Neural progenitor cell (in vitro differentiated cells): ENCODE measurements around the gene RNF125. TPM values are rescaled to one million over a fixed set of nuclear protein-coding genes. Genes with fewer than 3 reads are reported as not detected.

Experiments used
- DNase-seq: peaks from one replicate; pipeline ENCODE4 v3.0.0-alpha.2; 2016; ENCODE audit warnings: low spot score
- H2AFZ ChIP-seq: fragments of 200-600 bp; sonication (generic); replicated peaks from 2 replicates; pipeline ENCODE4 v1.6.1; 2016; ENCODE audit warnings: antibody characterized with exemption
- H3F3A ChIP-seq: fragments of 200-600 bp; sonication (generic); 2 replicates; pipeline ENCODE4 v1.6.1; 2016; ENCODE audit warnings: antibody characterized with exemption, low read depth
- H3K27ac ChIP-seq: fragments of 200-600 bp; sonication (generic); 2 replicates; pipeline ENCODE4 v1.5.1; 2016; ENCODE audit warnings: mild to moderate bottlenecking
- H3K27me3 ChIP-seq: fragments of 200-600 bp; sonication (generic); 2 replicates; pipeline ENCODE4 v1.6.1; 2016; ENCODE audit warnings: mild to moderate bottlenecking, moderate library complexity
- H3K36me3 ChIP-seq: fragments of 200-600 bp; sonication (generic); 2 replicates; pipeline ENCODE4 v1.5.1; 2016
- H3K4me1 ChIP-seq: fragments of 200-600 bp; sonication (generic); 2 replicates; pipeline ENCODE4 v1.6.1; 2016; ENCODE audit warnings: mixed run types
- H3K4me2 ChIP-seq: fragments of 200-600 bp; sonication (generic); 2 replicates; pipeline ENCODE4 v1.6.1; 2016
- H3K4me3 ChIP-seq: fragments of 200-600 bp; sonication (generic); 2 replicates; pipeline ENCODE4 v1.5.1; 2016
- H3K79me2 ChIP-seq: fragments of 200-600 bp; sonication (generic); 2 replicates; pipeline ENCODE4 v1.6.1; 2016; ENCODE audit warnings: low read depth
- H3K9ac ChIP-seq: fragments of 200-600 bp; sonication (generic); 2 replicates; pipeline ENCODE4 v1.6.1; 2016
- H3K9me3 ChIP-seq: fragments of 200-600 bp; sonication (generic); 2 replicates; pipeline ENCODE4 v1.5.1; 2016; ENCODE audit warnings: low read depth
- H4K20me1 ChIP-seq: fragments of 200-600 bp; sonication (generic); 2 replicates; pipeline ENCODE4 v1.6.1; 2016; ENCODE audit warnings: low read depth
- H3K27ac Mint-ChIP-seq: 3 replicates; pipeline ENCODE4 v1.8.0; 2021; ENCODE audit warnings: mixed read lengths
- H3K27me3 Mint-ChIP-seq: 2 replicates; pipeline ENCODE4 v1.8.0; 2022; ENCODE audit warnings: low read depth, mild to moderate bottlenecking, inconsistent platforms, moderate library complexity, mixed read lengths; ENCODE audit not compliant: insufficient read depth
- H3K36me3 Mint-ChIP-seq: 3 replicates; pipeline ENCODE4 v1.8.0; 2021; ENCODE audit warnings: mixed read lengths
- H3K4me1 Mint-ChIP-seq: 3 replicates; pipeline ENCODE4 v1.8.0; 2021; ENCODE audit warnings: mixed read lengths
- H3K4me3 Mint-ChIP-seq: 3 replicates; pipeline ENCODE4 v1.8.0; 2021; ENCODE audit warnings: mild to moderate bottlenecking, moderate library complexity, mixed read lengths
- H3K9me3 Mint-ChIP-seq: 3 replicates; pipeline ENCODE4 v1.8.0; 2020; ENCODE audit warnings: mixed read lengths
- CTCF ChIP-seq: fragments of 200-600 bp; sonication (generic); IDR thresholded peaks from 2 replicates; pipeline ENCODE4 v1.5.1; 2017; ENCODE audit warnings: antibody characterized with exemption, mild to moderate bottlenecking
- EZH2 ChIP-seq: fragments of 200-600 bp; sonication (generic); IDR thresholded peaks from 2 replicates; pipeline ENCODE4 v1.6.1; 2017; ENCODE audit warnings: antibody characterized with exemption, mild to moderate bottlenecking, moderate library complexity
- EZH2phosphoT487 ChIP-seq: fragments of 200-600 bp; sonication (generic); IDR thresholded peaks from 2 replicates; pipeline ENCODE4 v1.6.1; 2017; ENCODE audit warnings: antibody characterized with exemption
- total RNA-seq: library from RNA; depleted of rRNA; stranded (reverse); fragments of >200 nt; gene quantifications from 2 replicates; pipeline ENCODE4 v1.2.3, GENCODE V29; 2015; ENCODE audit warnings: low replicate concordance

The RNF125 gene
- total RNA-seq, 1 donor from 2014 or later = 10.2 TPM

- H3K9me3 Mint-ChIP-seq = no peaks in the 10 kb centered on the region
- no peak overlapping the region for H3K4me3 Mint-ChIP-seq
- peaks cover 3% of the 10 kb centered on the region for H3K27me3 Mint-ChIP-seq
- no peak for DNase-seq
- Histone ChIP-seq H3K79me2 (peaks cover 98% of the 10 kb centered on the region), H3K27me3 (no peaks in the 10 kb centered on the region), H3K9ac (no peak overlapping the region), H2AFZ (no peak overlapping the region), H3K4me2 (no peak overlapping the region), H3F3A (no peaks in the 10 kb centered on the region), H4K20me1 (peaks cover 48% of the 10 kb centered on the region), H3K27ac (no peak overlapping the region), H3K4me3 (no peak overlapping the region), H3K4me1 (no peaks in the 10 kb centered on the region), H3K9me3 (no peaks in the 10 kb centered on the region), H3K36me3 (peaks cover 8% of the 10 kb centered on the region)
- TF ChIP-seq EZH2phosphoT487 = no peak
- no peak for TF ChIP-seq EZH2
- TF ChIP-seq CTCF = no peak
- peaks cover 28% of the 10 kb centered on the region for H3K36me3 Mint-ChIP-seq
- no peak overlapping the region for H3K27ac Mint-ChIP-seq
- no peaks in the 10 kb centered on the region for H3K4me1 Mint-ChIP-seq
Measured at GRCh38 chr18:32111706-32112105, 93.1 kb downstream of the RNF125 start.

- H3K9ac ChIP-seq = no peak overlapping the region
- H3K27ac ChIP-seq = no peak overlapping the region
- Mint-ChIP-seq H3K9me3 (no peaks in the 10 kb centered on the region), H3K27me3 (peaks cover 3% of the 10 kb centered on the region), H3K4me1 (no peaks in the 10 kb centered on the region), H3K4me3 (no peak overlapping the region), H3K36me3 (peaks cover 35% of the 10 kb centered on the region), H3K27ac (no peak overlapping the region)
- no peak overlapping the region for H2AFZ ChIP-seq
- H3K4me1 ChIP-seq = no peaks in the 10 kb centered on the region
- H3F3A ChIP-seq = no peaks in the 10 kb centered on the region
- no peak for DNase-seq
- H3K36me3 ChIP-seq = peaks cover 8% of the 10 kb centered on the region
- H3K27me3 ChIP-seq = no peaks in the 10 kb centered on the region
- H3K79me2 ChIP-seq = peaks cover 91% of the 10 kb centered on the region
- H3K4me3 ChIP-seq = no peak overlapping the region
- H3K9me3 ChIP-seq = no peaks in the 10 kb centered on the region
- peaks cover 46% of the 10 kb centered on the region for H4K20me1 ChIP-seq
- TF ChIP-seq CTCF = no peak
- no peak for TF ChIP-seq EZH2
- TF ChIP-seq EZH2phosphoT487 = no peak
- H3K4me2 ChIP-seq = no peak overlapping the region
Measured at GRCh38 chr18:32112826-32113225, 94.2 kb downstream of the RNF125 start.

GRCh38 chr18:32114293-32114942 is 95.8 kb downstream of the RNF125 start:
- peaks cover 86% of the 10 kb centered on the region for H3K79me2 ChIP-seq

More at GRCh38 chr18:32114293-32114942, 95.8 kb downstream of the RNF125 start:
- H3K9me3 ChIP-seq = no peaks in the 10 kb centered on the region
- no peaks in the 10 kb centered on the region for H3F3A ChIP-seq
- no peaks in the 10 kb centered on the region for H3K4me1 ChIP-seq
- Mint-ChIP-seq H3K36me3 (peaks cover 35% of the 10 kb centered on the region), H3K4me3 (no peak overlapping the region), H3K9me3 (no peaks in the 10 kb centered on the region), H3K4me1 (no peaks in the 10 kb centered on the region), H3K27ac (no peak overlapping the region), H3K27me3 (no peaks in the 10 kb centered on the region)
- H4K20me1 ChIP-seq = peaks cover 30% of the 10 kb centered on the region
- H3K27ac ChIP-seq = no peak overlapping the region
- no peak overlapping the region for H3K4me2 ChIP-seq
- peaks cover 8% of the 10 kb centered on the region for H3K36me3 ChIP-seq
- DNase-seq = no peak
- TF ChIP-seq EZH2phosphoT487 = no peak
- TF ChIP-seq CTCF = no peak
- no peak for TF ChIP-seq EZH2
- no peaks in the 10 kb centered on the region for H3K27me3 ChIP-seq
- H3K9ac ChIP-seq = no peak overlapping the region
- no peak overlapping the region for H2AFZ ChIP-seq
- no peak overlapping the region for H3K4me3 ChIP-seq
